K562 (cell line): Measurements from ENCODE around the gene KIF5C. TPM values are rescaled to one million over a fixed set of nuclear protein-coding genes. Genes with fewer than 3 reads are reported as not detected.
A peak's percentile ranks its signal among the peaks of the same experiment; 100 is the strongest.

Source experiments
- BHLHE40 ChIP-seq: IDR thresholded peaks from 2 replicates; pipeline ENCODE4 v1.6.1; 2011; ENCODE audit warnings: low read length, improper control_type of control experiment
- DDX20 ChIP-seq: fragments of 450-650 bp; IDR thresholded peaks from 2 replicates; pipeline ENCODE4 v1.6.1; 2016; ENCODE audit warnings: missing genetic modification characterization, low read depth, mild to moderate bottlenecking, missing compliant biosample characterization, moderate library complexity
- DMBX1 ChIP-seq: fragments of 250-450 bp; sonication (Bioruptor Pico); IDR thresholded peaks from 2 replicates; pipeline ENCODE4 v1.8.0; 2022; ENCODE audit warnings: inconsistent platforms, mild to moderate bottlenecking, moderate library complexity, borderline replicate concordance
- MBD2 ChIP-seq: sonication (generic); IDR thresholded peaks from 2 replicates; pipeline ENCODE4 v1.6.1; 2016; ENCODE audit warnings: low read depth, borderline replicate concordance
- MITF ChIP-seq: IDR thresholded peaks from 2 replicates; pipeline ENCODE4 v1.6.1; 2014; ENCODE audit warnings: antibody characterized with exemption
- RCOR1 ChIP-seq, 2 experiments: IDR thresholded peaks; 2 replicates each; pipeline ENCODE4 v1.6.1; 2012; ENCODE audit warnings: low read depth in 2 of 2, low read length in 2 of 2, borderline replicate concordance in 1 of 2, improper control_type of control experiment in 1 of 2
- SMC3 ChIP-seq: conservative IDR thresholded peaks from 2 replicates; pipeline ENCODE4 v1.6.1; 2011; ENCODE audit warnings: low read depth, low read length, improper control_type of control experiment; ENCODE audit not compliant: insufficient read depth
- ZNF239 ChIP-seq: fragments of 250-450 bp; sonication (Bioruptor Pico); IDR thresholded peaks from 2 replicates; pipeline ENCODE4 v1.4.0; 2020; ENCODE audit warnings: mild to moderate bottlenecking
- ZNF347 ChIP-seq: fragments of 450-650 bp; formaldehyde crosslinking; IDR thresholded peaks from 2 replicates; pipeline ENCODE4 v1.4.0; 2020; ENCODE audit warnings: low read depth, mild to moderate bottlenecking, moderate library complexity
- polyA plus RNA-seq, 8 experiments: library from polyadenylated mRNA; depleted of rRNA in 4 of 8; stranded (reverse) in 5 of 8; unstranded in 3 of 8; fragments of >200 nt; fragmentation: Nextera tagmentation in 2 of 8; fragmentation: Illumina TruSeq in 1 of 8; extraction: Ambion mirVana in 2 of 8; extraction: Trizol in 1 of 8; gene quantifications; 2 replicates each; pipeline versions ENCODE4 v1.2.1 to v1.2.3, GENCODE V29; 2011 to 2014; ENCODE audit warnings: inconsistent platforms in 1 of 8, missing spikeins in 1 of 8
- total RNA-seq, 7 experiments: library from RNA; depleted of rRNA in 6 of 7; stranded (reverse); fragments of >200 nt in 6 of 7; fragmentation: Illumina TruSeq in 2 of 7; extraction: Trizol in 2 of 7; gene quantifications; 2 replicates each; pipeline versions ENCODE4 v1.2.1 to v1.2.3, GENCODE V29; 2011 to 2021; ENCODE audit warnings: low replicate concordance in 1 of 7
- TF ChIP-seq, protein P1 (sequence below): sonication (generic); formaldehyde crosslinking; IDR thresholded peaks from 2 replicates; pipeline ENCODE4 v1.8.1; 2023; ENCODE audit warnings: mild to moderate bottlenecking, missing genetic modification reagents
- TF ChIP-seq, protein P2 (sequence below): fragments of 450-650 bp; IDR thresholded peaks from 2 replicates; pipeline ENCODE4 v1.6.1; 2016; ENCODE audit warnings: missing biosample characterization, missing genetic modification characterization
- TF ChIP-seq, protein P3 (sequence below): sonication (generic); formaldehyde crosslinking; IDR thresholded peaks from 2 replicates; pipeline ENCODE4 v1.5.0; 2020; ENCODE audit warnings: missing genetic modification reagents
- TF ChIP-seq, protein P4 (sequence below): fragments of 450-650 bp; IDR thresholded peaks from 2 replicates; pipeline ENCODE4 v1.6.1; 2016; ENCODE audit warnings: low read depth

The KIF5C gene
- total and polyA plus RNA-seq, 9 of the 15 experiments (the other 6 are each of a cell fraction or from before 2014, with no cell fraction given): 0.01 to 0.09 (median 0.01) TPM; not detected in 6

- TF ChIP-seq, protein P1, sequence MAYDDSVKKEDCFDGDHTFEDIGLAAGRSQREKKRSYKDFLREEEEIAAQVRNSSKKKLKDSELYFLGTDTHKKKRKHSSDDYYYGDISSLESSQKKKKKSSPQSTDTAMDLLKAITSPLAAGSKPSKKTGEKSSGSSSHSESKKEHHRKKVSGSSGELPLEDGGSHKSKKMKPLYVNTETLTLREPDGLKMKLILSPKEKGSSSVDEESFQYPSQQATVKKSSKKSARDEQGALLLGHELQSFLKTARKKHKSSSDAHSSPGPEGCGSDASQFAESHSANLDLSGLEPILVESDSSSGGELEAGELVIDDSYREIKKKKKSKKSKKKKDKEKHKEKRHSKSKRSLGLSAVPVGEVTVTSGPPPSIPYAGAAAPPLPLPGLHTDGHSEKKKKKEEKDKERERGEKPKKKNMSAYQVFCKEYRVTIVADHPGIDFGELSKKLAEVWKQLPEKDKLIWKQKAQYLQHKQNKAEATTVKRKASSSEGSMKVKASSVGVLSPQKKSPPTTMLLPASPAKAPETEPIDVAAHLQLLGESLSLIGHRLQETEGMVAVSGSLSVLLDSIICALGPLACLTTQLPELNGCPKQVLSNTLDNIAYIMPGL (CRISPR knock-in tag): no peak
- TF ChIP-seq SMC3: peak; percentile 58
- TF ChIP-seq, protein P2, sequence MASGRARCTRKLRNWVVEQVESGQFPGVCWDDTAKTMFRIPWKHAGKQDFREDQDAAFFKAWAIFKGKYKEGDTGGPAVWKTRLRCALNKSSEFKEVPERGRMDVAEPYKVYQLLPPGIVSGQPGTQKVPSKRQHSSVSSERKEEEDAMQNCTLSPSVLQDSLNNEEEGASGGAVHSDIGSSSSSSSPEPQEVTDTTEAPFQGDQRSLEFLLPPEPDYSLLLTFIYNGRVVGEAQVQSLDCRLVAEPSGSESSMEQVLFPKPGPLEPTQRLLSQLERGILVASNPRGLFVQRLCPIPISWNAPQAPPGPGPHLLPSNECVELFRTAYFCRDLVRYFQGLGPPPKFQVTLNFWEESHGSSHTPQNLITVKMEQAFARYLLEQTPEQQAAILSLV (tag): no peak
- TF ChIP-seq BHLHE40: peak; percentile 56
- TF ChIP-seq DMBX1 (CRISPR knock-in tag): no peak
- TF ChIP-seq, protein P3, sequence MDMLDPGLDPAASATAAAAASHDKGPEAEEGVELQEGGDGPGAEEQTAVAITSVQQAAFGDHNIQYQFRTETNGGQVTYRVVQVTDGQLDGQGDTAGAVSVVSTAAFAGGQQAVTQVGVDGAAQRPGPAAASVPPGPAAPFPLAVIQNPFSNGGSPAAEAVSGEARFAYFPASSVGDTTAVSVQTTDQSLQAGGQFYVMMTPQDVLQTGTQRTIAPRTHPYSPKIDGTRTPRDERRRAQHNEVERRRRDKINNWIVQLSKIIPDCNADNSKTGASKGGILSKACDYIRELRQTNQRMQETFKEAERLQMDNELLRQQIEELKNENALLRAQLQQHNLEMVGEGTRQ (CRISPR knock-in tag): peak; percentile 70
- peak in 1 of 2 experiments; percentile 56; a peak in 1 of 4 replicates for TF ChIP-seq RCOR1 (IDR thresholded peaks at IDR 0.05; ENCODE audit: borderline replicate concordance in 1 of 2, low read depth in 2 of 2, low read length in 2 of 2)
- no peak for TF ChIP-seq MBD2
- peak; percentile 46; the same call in 1 of the 2 replicates for TF ChIP-seq MITF
- no peak for TF ChIP-seq ZNF347 (CRISPR knock-in tag)
- TF ChIP-seq DDX20: no peak
- TF ChIP-seq, protein P4, sequence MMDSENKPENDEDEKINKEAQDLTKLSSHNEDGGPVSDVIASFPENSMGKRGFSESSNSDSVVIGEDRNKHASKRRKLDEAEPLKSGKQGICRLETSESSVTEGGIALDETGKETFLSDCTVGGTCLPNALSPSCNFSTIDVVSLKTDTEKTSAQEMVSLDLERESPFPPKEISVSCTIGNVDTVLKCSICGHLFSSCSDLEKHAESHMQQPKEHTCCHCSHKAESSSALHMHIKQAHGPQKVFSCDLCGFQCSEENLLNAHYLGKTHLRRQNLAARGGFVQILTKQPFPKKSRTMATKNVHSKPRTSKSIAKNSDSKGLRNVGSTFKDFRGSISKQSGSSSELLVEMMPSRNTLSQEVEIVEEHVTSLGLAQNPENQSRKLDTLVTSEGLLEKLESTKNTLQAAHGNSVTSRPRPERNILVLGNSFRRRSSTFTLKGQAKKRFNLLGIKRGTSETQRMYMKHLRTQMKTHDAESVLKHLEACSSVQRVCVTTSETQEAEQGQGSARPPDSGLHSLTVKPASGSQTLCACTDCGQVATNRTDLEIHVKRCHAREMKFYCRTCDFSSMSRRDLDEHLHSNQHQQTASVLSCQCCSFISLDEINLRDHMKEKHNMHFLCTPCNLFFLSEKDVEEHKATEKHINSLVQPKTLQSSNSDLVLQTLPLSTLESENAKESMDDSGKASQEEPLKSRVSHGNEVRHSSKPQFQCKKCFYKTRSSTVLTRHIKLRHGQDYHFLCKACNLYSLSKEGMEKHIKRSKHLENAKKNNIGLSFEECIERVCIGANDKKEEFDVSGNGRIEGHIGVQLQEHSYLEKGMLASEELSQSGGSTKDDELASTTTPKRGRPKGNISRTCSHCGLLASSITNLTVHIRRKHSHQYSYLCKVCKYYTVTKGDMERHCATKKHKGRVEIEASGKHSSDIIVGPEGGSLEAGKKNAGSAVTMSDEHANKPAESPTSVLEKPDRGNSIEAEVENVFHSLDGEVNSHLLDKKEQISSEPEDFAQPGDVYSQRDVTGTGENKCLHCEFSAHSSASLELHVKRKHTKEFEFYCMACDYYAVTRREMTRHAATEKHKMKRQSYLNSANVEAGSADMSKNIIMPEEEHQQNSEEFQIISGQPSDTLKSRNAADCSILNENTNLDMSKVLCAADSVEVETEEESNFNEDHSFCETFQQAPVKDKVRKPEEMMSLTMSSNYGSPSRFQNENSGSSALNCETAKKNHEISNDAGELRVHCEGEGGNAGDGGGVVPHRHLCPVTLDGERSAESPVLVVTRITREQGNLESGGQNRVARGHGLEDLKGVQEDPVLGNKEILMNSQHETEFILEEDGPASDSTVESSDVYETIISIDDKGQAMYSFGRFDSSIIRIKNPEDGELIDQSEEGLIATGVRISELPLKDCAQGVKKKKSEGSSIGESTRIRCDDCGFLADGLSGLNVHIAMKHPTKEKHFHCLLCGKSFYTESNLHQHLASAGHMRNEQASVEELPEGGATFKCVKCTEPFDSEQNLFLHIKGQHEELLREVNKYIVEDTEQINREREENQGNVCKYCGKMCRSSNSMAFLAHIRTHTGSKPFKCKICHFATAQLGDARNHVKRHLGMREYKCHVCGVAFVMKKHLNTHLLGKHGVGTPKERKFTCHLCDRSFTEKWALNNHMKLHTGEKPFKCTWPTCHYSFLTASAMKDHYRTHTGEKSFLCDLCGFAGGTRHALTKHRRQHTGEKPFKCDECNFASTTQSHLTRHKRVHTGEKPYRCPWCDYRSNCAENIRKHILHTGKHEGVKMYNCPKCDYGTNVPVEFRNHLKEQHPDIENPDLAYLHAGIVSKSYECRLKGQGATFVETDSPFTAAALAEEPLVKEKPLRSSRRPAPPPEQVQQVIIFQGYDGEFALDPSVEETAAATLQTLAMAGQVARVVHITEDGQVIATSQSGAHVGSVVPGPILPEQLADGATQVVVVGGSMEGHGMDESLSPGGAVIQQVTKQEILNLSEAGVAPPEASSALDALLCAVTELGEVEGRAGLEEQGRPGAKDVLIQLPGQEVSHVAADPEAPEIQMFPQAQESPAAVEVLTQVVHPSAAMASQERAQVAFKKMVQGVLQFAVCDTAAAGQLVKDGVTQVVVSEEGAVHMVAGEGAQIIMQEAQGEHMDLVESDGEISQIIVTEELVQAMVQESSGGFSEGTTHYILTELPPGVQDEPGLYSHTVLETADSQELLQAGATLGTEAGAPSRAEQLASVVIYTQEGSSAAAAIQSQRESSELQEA: no peak
- TF ChIP-seq ZNF239 (CRISPR knock-in tag): no peak
These were observed 165.4 kb downstream of the KIF5C start (continued) for GRCh38 chr2:149040451-149040850.
